NCI-H446 (cell line): ENCODE results near the gene KRTAP2-1.
"Not testable (repeated sequence)": the region's sequence is repeated elsewhere in the genome, so short reads cannot be mapped to it uniquely, and the experiment has no call there.

ENCODE experiments used
- DNase-seq, 2 experiments: peaks; one replicate each; lab custom pipeline; 2025; lab: John Stamatoyannopoulos, UW

Gene KRTAP2-1

DNA sequence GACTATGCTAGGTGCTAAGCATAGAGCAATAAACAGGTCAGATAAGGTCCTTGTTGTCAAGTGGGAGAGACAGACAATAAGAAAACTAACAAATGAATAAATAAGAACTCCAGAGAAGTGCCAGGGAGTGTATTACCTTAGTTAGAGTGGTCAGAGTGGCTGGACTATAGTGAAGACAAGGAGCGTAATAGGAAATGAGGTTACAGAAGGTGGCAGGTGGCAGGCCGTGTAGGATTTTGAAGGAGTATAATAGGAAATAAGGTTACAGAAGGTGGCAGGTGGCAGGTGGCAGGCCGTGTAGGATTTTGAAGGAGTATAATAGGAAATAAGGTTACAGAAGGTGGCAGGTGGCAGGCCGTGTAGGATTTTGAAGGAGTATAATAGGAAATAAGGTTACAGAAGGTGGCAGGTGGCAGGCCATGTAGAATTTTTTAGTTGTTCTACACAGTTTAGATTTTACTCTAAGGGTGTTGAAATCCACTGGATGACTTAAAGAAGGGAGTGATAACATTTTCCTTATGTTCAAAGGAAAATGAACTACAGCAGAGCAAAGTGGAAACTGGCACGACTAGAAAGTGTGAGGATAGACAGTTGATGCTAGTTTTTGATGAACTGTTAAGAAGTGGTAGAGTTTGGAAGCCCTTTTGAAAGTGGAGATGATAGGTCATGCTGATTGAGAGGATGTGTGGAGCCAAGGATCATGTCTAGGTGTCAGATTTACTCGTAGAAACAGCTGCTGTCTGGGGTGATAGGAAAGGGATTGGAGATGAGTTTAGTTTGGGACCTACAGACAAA is 34.6 kb downstream of the KRTAP2-1 start:
- no peak for DNase-seq

GRCh38 chr17:41010441-41010840 is 36.7 kb downstream of the KRTAP2-1 start:
- no peak for DNase-seq

DNA sequence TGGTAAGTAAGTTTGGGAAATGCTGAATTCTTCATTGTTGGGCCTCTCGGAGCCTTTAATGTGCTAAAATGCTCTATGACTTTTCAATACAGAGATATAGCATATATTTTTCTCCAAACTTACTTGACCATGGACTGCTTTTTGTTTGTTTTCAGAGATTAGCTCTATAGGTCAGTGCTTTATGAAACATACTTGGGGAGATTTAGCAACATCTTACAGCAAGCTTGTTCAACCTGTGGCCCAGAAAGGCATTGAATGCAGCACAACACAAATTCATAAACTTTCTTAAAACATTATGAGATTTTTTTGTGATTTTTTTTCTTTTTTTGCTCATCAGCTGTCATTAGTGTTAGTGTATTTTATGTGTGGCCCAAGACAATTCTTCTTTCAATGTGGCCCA is 37.2 kb downstream of the KRTAP2-1 start:
- no peak for DNase-seq

DNA sequence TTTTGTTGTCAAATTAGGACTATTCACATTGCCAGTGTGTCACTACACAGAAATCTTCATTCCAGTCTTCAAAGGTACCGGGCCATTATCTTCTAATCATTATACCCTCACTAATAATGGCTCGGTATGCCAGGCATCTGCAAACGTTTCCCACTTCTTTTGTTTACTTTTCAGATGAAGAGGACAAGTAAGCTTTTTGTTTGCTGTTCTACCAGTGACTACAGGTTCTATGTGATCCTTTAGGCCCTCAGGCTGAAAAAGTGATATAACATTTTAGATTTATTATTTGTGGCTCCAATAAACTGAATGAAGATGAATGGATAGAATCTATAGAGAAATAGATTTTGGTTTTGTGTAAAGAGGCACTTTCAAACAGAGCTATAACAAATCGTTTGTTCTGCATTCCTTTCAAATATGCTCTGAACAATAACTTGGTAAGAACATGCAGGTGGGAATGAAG is 37.8 kb downstream of the KRTAP2-1 start:
- no peak for DNase-seq

GRCh38 chr17:41008811-41009210 is 38.3 kb downstream of the KRTAP2-1 start, which contains the start of gene KRTAP3-1:
KRTAP3-1 (minus strand) TSS chr17:41009128; CDS start chr17:41009074, 54 bp downstream.
- DNase-seq = no peak

DNA sequence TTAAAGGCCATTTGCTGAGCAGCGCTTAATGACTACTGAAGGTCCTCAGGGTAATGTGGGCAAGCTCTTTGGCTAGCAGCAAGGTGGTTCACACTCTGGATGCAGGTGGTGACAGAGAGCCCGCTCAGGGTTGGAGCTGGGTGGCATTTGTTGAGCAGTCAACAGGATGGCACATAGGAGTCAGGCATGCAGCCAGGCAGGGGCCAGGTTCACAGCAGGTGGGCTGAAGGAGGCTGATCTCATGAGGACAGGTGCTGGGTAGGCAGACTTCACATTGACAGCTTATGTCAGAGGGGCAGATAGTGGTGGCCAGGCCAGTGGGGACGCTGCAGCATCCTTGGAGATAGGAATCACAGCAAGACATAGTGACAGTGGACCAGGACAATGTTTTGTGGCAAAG is 42.7 kb downstream of the KRTAP2-1 start:
- no peak for DNase-seq

DNA sequence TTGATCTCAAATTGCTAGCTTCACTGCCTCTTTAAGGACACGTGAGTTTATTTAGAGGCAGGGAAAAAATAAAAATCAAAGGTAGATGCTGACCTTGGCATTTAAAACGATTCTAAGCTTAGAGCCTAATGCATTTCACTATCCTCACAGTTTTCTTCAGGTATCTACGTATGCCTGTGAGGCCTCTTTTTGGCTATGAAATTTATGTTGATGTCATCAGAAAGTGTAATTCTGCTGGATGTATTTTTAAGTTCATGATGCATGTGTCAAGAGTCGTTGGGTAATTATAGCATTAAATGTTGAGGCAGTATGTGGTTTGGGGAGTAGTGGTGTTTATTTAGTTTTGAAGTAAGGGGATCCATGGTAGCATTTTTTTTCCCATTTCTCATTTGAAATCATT is 43.2 kb downstream of the KRTAP2-1 start:
- DNase-seq = no peak

- no peak for DNase-seq
Measured at GRCh38 chr17:41002814-41003213, 44.3 kb downstream of the KRTAP2-1 start.

- DNase-seq = no peak
Measured at GRCh38 chr17:41001795-41002194, 45.3 kb downstream of the KRTAP2-1 start.

GRCh38 chr17:40999563-40999962 is 47.6 kb downstream of the KRTAP2-1 start, which contains the start of gene KRTAP3-2:
KRTAP3-2 (minus strand) TSS chr17:40999906; CDS start chr17:40999853, 53 bp downstream.
- not testable (repeated sequence) for DNase-seq

GRCh38 chr17:40997361-40997760 is 49.8 kb downstream of the KRTAP2-1 start:
- no peak for DNase-seq

- DNase-seq = no peak
Measured at GRCh38 chr17:40996829-40997228, 50.3 kb downstream of the KRTAP2-1 start.
